SJCRH30 (cell line): ENCODE results near the gene PGM2L1. TPM values are rescaled to one million over a fixed set of nuclear protein-coding genes. Genes with fewer than 3 reads are reported as not detected.
A peak's percentile ranks its signal among the peaks of the same experiment; 100 is the strongest.

ENCODE experiments used
- DNase-seq, 2 experiments: peaks; one replicate each; pipeline ENCODE4 v3.0.0-alpha.2; 2015 to 2020
- H3K27ac ChIP-seq: fragments of 250-450 bp; sonication (Bioruptor Pico); 2 replicates; pipeline ENCODE4 v1.5.1; 2020; ENCODE audit warnings: mild to moderate bottlenecking, moderate library complexity
- H3K27me3 ChIP-seq: fragments of 250-450 bp; sonication (Bioruptor Pico); 2 replicates; pipeline ENCODE4 v1.5.1; 2020; ENCODE audit warnings: mild to moderate bottlenecking, moderate library complexity
- H3K36me3 ChIP-seq: fragments of 250-450 bp; sonication (Bioruptor Pico); 2 replicates; pipeline ENCODE4 v1.5.1; 2020; ENCODE audit warnings: mild to moderate bottlenecking, moderate library complexity
- H3K4me1 ChIP-seq: fragments of 250-450 bp; sonication (Bioruptor Pico); 2 replicates; pipeline ENCODE4 v1.5.1; 2020; ENCODE audit warnings: mild to moderate bottlenecking, moderate library complexity
- H3K4me3 ChIP-seq: fragments of 250-450 bp; sonication (Bioruptor Pico); 2 replicates; pipeline ENCODE4 v1.5.1; 2020; ENCODE audit warnings: mild to moderate bottlenecking, moderate library complexity
- H3K9me3 ChIP-seq: fragments of 250-450 bp; sonication (Bioruptor Pico); replicated peaks from 2 replicates; pipeline ENCODE4 v1.5.1; 2020; ENCODE audit warnings: mild to moderate bottlenecking, moderate library complexity
- total RNA-seq: library from RNA; depleted of rRNA; stranded (reverse); fragments of >200 nt; shearing (Covaris generic); gene quantifications from 2 replicates; pipeline ENCODE4 v1.2.3, GENCODE V29; 2014

Gene PGM2L1
- total RNA-seq, 1 experiment from 2014 or later, result 9.0 TPM

DNA sequence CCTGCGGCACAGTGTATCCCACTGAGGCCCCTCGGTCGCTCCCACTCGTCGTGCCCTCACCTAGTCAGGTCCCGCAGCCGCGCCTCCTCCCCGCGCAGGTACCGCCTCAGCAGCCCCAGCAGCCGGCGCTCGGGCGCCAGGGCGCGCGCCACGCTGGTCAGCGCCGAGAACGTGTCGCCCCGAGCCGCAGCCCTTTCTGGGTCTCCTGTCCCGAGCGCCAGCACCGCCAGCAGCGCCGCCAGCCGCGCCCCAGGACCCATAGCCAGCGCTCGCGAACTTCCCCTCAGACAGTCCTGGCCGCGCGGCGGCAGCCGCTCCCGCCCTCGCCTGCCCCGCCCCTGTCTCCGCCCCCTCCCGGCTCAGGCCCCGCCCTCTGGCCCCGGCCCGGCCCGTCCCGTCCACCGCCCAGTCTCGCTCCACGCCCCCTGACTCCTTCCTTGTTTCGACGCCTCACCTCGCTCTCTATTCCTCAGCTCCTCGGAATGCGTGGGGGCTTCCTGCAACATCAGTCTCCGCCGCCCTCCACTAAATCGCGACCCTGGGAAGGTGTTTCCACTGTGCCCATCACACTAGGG lies 86.8 kb downstream of the PGM2L1 start, which contains the start of gene P4HA3:
P4HA3 (minus strand) TSS at position 289 of the 575 bp plus-strand sequence; CDS start at position 260, 29 bp downstream.
- no peaks in the 10 kb centered on the region for H3K4me1 ChIP-seq
- H3K27me3 ChIP-seq, result no peaks in the 10 kb centered on the region
- no peak for DNase-seq
- no peaks in the 10 kb centered on the region for H3K9me3 ChIP-seq
- no peak within 1 kb of the TSS for H3K4me3 ChIP-seq
- H3K27ac ChIP-seq, result no peak within 1 kb of the TSS
- H3K36me3 ChIP-seq, result no peaks in the 10 kb centered on the region

DNA sequence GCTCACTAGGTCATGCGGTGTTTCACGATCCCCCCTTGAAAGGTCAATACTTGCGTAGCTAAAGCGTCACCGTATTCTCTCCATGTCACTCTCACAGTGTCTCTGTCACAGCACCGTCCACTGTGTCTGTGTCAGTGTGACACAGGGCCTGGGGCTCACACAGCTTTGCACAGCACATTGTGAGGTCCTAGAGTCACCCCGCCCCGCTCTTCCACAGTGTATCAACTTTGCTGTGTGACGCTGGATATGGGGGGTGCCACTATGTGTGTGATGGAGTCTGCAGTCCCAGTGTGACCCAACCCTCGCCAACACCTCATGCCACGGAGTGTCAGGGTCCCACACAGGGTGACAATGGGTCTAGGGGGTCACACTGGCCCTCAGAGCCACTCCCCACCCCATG lies 87.4 kb downstream of the PGM2L1 start:
- no peaks in the 10 kb centered on the region for H3K9me3 ChIP-seq
- no peak overlapping the region for H3K27ac ChIP-seq
- H3K4me1 ChIP-seq, result no peaks in the 10 kb centered on the region
- H3K27me3 ChIP-seq, result no peaks in the 10 kb centered on the region
- H3K36me3 ChIP-seq, result no peaks in the 10 kb centered on the region
- no peak for DNase-seq
- H3K4me3 ChIP-seq, result no peak overlapping the region

GRCh38 chr11:74307434-74307833 lies 90.8 kb downstream of the PGM2L1 start:
- no peaks in the 10 kb centered on the region for H3K9me3 ChIP-seq
- no peaks in the 10 kb centered on the region for H3K27me3 ChIP-seq
- no peak overlapping the region for H3K4me3 ChIP-seq
- peak in 1 of 2 experiments; percentile 34 for DNase-seq
- no peaks in the 10 kb centered on the region for H3K36me3 ChIP-seq
- no peaks in the 10 kb centered on the region for H3K4me1 ChIP-seq
- H3K27ac ChIP-seq, result no peak overlapping the region

GRCh38 chr11:74306435-74307175 lies 91.6 kb downstream of the PGM2L1 start:
- no peaks in the 10 kb centered on the region for H3K4me1 ChIP-seq
- no peak overlapping the region for H3K27ac ChIP-seq
- no peaks in the 10 kb centered on the region for H3K9me3 ChIP-seq
- no peaks in the 10 kb centered on the region for H3K27me3 ChIP-seq
- H3K4me3 ChIP-seq, result no peak overlapping the region
- H3K36me3 ChIP-seq, result no peaks in the 10 kb centered on the region
- no peak for DNase-seq

DNA sequence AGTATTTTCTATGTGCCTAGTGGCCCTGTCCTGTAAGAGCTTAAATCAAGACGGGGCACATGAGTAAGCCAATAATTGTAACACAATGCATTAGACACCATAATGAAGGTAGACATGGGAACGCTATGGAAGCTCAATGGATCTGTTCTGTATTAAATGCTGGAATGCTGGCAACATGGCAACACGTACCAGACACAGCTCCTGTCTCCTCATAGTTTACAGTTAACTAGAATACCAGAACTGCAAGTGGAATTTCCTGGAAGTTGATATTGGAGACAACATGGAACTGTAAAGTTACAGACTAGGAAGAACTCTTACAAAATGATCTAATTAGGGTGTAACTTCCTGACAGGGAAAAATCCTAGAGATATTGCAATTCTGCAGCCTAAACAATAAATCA lies 99.2 kb downstream of the PGM2L1 start:
- Histone ChIP-seq H3K27me3 (no peaks in the 10 kb centered on the region), H3K4me3 (no peak overlapping the region), H3K4me1 (no peaks in the 10 kb centered on the region), H3K27ac (no peak overlapping the region), H3K36me3 (no peaks in the 10 kb centered on the region), H3K9me3 (0 out of 2 replicates have a peak, but pooled peaks cover 2% of the 10 kb centered on the region)
- DNase-seq, result no peak

GRCh38 chr11:74297484-74297883 lies 100.7 kb downstream of the PGM2L1 start:
- H3K27ac ChIP-seq, result no peak overlapping the region
- no peaks in the 10 kb centered on the region for H3K4me1 ChIP-seq
- peak in 1 of 2 experiments; percentile 17 for DNase-seq
- no peak overlapping the region for H3K4me3 ChIP-seq
- H3K27me3 ChIP-seq, result no peaks in the 10 kb centered on the region
- no peaks in the 10 kb centered on the region for H3K36me3 ChIP-seq
- 0 out of 2 replicates have a peak, but pooled peaks cover 8% of the 10 kb centered on the region for H3K9me3 ChIP-seq

DNA sequence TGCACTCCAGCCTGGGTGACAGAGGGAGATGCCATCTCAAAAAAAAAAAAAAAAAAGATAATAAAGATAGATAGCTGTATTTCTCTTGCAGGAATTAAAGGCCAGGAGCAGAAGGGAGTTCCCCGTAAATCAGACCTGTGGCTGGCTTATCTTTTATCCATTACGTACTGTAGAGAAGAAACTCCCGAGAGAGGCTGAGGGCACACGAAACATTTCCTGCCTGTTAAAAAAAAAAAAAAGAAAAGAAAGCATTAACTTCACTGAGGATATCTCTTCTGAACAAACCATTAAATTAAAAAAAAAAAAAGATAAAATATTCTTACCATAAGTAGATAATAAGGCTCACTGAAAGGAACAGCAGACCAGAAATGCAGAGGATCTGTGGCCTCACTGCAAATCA lies 109.3 kb downstream of the PGM2L1 start:
- 0 out of 2 replicates have a peak, but pooled peaks cover 5% of the 10 kb centered on the region for H3K9me3 ChIP-seq
- H3K36me3 ChIP-seq, result no peaks in the 10 kb centered on the region
- no peaks in the 10 kb centered on the region for H3K27me3 ChIP-seq
- H3K4me3 ChIP-seq, result no peak overlapping the region
- H3K27ac ChIP-seq, result no peak overlapping the region
- no peaks in the 10 kb centered on the region for H3K4me1 ChIP-seq
- no peak for DNase-seq

- DNase-seq, result peak in 1 of 2 experiments; percentile 15
- no peak overlapping the region for H3K27ac ChIP-seq
- no peaks in the 10 kb centered on the region for H3K4me1 ChIP-seq
- no peak overlapping the region for H3K4me3 ChIP-seq
- no peaks in the 10 kb centered on the region for H3K36me3 ChIP-seq
- H3K27me3 ChIP-seq, result no peaks in the 10 kb centered on the region
- 0 out of 2 replicates have a peak, but pooled peaks cover under 1% of the 10 kb centered on the region for H3K9me3 ChIP-seq
Observed at GRCh38 chr11:74288161-74288560, 110.1 kb downstream of the PGM2L1 start.

DNA sequence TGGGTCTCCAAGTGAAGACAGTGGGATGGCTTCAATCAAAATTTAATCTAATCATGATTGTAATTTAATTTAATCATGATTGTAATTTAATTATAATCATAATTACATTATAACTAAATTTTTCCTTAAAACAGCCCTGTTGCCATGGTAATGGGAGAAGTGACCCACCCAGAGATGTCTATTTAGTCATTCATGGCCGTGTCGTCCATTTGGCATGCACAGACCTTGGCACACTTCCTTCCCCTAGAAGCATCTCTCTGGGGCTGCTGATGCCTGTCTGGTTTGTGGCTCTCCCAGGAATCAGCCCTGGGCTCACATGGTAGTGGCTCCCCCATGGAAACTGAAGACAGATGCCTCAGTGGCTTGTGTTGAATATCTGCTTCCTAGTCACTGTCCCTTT lies 113.8 kb downstream of the PGM2L1 start:
- Histone ChIP-seq H3K27ac (no peak overlapping the region), H3K4me1 (no peaks in the 10 kb centered on the region), H3K27me3 (no peaks in the 10 kb centered on the region), H3K36me3 (no peaks in the 10 kb centered on the region), H3K4me3 (no peak overlapping the region), H3K9me3 (no peaks in the 10 kb centered on the region)
- no peak for DNase-seq

DNA sequence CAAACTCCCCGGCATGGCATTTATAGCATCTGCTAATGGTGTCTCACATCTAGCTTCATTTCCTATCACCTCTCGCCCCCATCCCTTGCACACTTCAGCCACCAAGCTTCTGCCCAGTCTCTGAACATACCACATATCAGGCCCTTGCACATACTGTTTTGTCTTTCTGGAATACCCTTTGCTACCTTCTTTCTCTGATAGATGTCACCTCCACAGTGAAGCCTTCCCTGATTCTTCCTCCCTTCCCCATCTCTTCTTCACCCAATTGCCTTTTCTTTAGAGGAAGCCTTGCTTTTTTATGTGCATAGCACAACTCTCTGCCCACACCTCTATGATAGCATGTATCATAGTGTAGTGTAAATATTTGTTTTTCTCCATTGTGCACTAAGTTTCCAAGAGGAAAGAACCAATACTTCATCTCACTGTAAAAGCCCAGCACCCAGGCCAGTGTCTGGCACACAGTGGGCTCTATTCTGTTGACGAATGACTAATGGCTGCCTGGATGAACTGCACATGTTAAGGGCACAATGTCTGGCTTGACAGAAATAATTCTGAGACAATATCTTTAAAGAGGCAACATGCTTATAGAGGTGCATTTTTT lies 114.6 kb downstream of the PGM2L1 start:
- no peaks in the 10 kb centered on the region for H3K4me1 ChIP-seq
- H3K36me3 ChIP-seq, result no peaks in the 10 kb centered on the region
- no peaks in the 10 kb centered on the region for H3K9me3 ChIP-seq
- no peak overlapping the region for H3K27ac ChIP-seq
- no peaks in the 10 kb centered on the region for H3K27me3 ChIP-seq
- DNase-seq, result no peak
- no peak overlapping the region for H3K4me3 ChIP-seq

GRCh38 chr11:74282914-74283371 lies 115.3 kb downstream of the PGM2L1 start:
- H3K4me3 ChIP-seq, result no peak overlapping the region
- H3K27me3 ChIP-seq, result no peaks in the 10 kb centered on the region
- H3K4me1 ChIP-seq, result no peaks in the 10 kb centered on the region; the same call in 1 of the 2 replicates
- H3K9me3 ChIP-seq, result no peaks in the 10 kb centered on the region
- peak; percentile 17 to 34 for DNase-seq
- no peaks in the 10 kb centered on the region for H3K36me3 ChIP-seq
- H3K27ac ChIP-seq, result no peak overlapping the region

- Histone ChIP-seq H3K27ac (no peak overlapping the region), H3K9me3 (no peaks in the 10 kb centered on the region), H3K36me3 (no peaks in the 10 kb centered on the region), H3K4me3 (no peak overlapping the region), H3K4me1 (no peaks in the 10 kb centered on the region; the same call in 1 of the 2 replicates), H3K27me3 (no peaks in the 10 kb centered on the region)
- no peak for DNase-seq
Observed at GRCh38 chr11:74282421-74282820, 115.8 kb downstream of the PGM2L1 start.

DNA sequence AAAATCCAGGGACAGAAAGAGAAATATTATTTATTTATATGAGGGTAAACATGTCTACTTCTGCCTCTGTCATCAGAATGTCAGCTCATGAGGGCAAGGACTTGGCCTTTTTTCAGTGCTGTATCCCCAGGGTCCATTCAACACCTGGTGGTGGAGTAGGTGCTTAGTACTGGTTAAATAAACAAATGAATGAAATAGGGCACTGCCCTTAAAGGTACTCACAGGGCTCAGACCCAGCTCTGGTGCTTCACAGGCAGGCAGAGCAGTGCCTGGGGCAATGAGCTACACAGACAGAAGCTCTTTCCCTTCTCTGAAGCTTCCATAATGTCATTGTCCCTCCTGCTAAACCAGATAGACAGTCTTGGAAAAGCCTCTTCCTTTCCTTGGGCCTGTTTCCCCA lies 117.7 kb downstream of the PGM2L1 start:
- Histone ChIP-seq H3K9me3 (no peaks in the 10 kb centered on the region), H3K4me3 (no peak overlapping the region), H3K27ac (no peak overlapping the region), H3K27me3 (no peaks in the 10 kb centered on the region), H3K36me3 (no peaks in the 10 kb centered on the region), H3K4me1 (no peaks in the 10 kb centered on the region; the same call in 1 of the 2 replicates)
- DNase-seq, result no peak
